ENCODE measurements around the gene PATE2.
A peak's percentile ranks its signal among the peaks of the same experiment; 100 is the strongest.

PATE2 gene

DNA sequence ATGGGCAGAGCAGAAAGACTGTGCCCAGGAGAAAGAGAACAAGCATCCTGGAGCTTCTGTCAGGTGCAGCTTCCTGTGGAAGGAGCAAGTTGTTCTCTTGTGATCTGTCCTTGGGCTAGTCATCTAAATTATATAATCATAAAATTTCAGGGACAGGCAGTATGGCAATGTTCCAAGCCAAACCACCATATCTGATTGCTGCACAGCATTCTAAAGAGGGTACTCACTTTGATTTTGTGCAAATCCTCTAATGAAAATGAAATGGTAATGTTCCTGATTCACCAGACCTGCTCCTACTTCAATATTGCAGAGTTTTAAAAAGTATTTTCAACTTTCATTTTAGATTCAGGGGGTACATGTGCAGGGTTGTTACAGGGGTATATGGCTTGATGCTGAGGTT is at the start of gene PATE2:
Gene PATE2, minus strand, starts transcription at position 101 of the 400 bp plus-strand sequence. Its CDS starts 55 bp downstream, at position 46.
- no peak for TF ChIP-seq Cebpa-rat (IDR thresholded peaks at IDR 0.05)
- Histone ChIP-seq H3K27ac (no peak within 1 kb of the TSS), H3K36me3 (no peaks in the 10 kb centered on the region), H3K4me1 (no peaks in the 10 kb centered on the region), H3K4me3 (no peak within 1 kb of the TSS), H4K20me1 (no peaks in the 10 kb centered on the region), H3K4me2 (no peak within 1 kb of the TSS), H3K27me3 (no peaks in the 10 kb centered on the region), H3K9ac (no peak within 1 kb of the TSS), H3K9me3 (replicated peaks in 1 of 11) (no peaks in the 10 kb centered on the region)

DNA sequence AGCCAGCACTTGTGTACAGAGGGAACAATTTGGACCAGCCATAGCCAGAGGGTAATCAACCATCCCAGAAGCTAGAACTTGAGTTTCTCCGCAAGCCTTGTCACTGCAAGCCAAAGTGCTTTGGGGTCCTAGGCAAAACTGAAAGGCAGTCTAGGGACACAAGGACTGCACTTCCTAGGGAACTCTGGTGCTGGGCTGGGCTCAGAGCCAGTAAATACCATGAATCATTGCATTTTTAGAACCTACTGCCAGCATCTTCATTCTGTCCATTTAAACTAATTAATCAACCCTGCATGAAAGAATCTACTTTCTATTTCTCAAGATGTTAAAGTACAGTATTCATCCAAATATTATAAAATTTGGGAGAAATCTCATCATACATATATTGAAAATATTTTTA is 29.3 kb upstream of the PATE2 start:
- Histone ChIP-seq H3K36me3 (peaks cover 0 to 5% (median 0%) of the 10 kb centered on the region in 11 experiments; a peak in 1 of 22 replicates), H3K9me3 (replicated peaks in 1 of 11) (peaks cover 8 to 13% (median 10%) of the 10 kb centered on the region in 11 experiments), H3K4me3 (no peak overlapping the region), H3K4me2 (no peak overlapping the region), H4K20me1 (no peaks in the 10 kb centered on the region), H3K27me3 (no peaks in the 10 kb centered on the region), H3K4me1 (no peaks in the 10 kb centered on the region), H3K9ac (no peak overlapping the region), H3K27ac (no peak overlapping the region)
- TF ChIP-seq Cebpa-rat (IDR thresholded peaks at IDR 0.05): no peak

DNA sequence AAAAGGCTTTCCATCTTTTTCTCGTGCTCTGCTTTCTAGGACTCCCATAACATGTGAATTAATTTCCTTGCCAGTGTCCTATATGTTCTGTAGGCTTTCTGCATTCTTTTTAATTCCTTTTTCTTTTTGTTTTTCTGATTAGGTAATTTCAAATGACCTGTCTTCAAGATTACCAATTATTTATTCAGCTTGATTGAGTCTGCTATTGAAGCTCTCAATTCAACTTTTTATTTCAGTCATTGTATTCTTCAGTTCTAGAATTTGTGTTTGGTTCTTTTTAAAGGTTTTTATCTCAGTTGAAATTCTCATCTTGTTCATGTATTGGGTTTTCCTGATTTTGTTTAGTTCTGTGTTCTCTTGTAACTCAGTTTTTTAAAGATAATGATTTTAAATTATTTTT is 23.8 kb upstream of the PATE2 start:
- Histone ChIP-seq H3K4me2 (no peak overlapping the region), H3K4me1 (no peaks in the 10 kb centered on the region), H3K4me3 (no peak overlapping the region), H4K20me1 (no peaks in the 10 kb centered on the region), H3K9me3 (replicated peaks in 1 of 11) (peaks cover 35 to 58% (median 39%) of the 10 kb centered on the region in 11 experiments), H3K27ac (no peak overlapping the region), H3K36me3 (peaks cover 0 to 5% (median 0%) of the 10 kb centered on the region in 11 experiments; a peak in 1 of 22 replicates), H3K27me3 (no peaks in the 10 kb centered on the region), H3K9ac (no peak overlapping the region)
- no peak for TF ChIP-seq Cebpa-rat (IDR thresholded peaks at IDR 0.05)

DNA sequence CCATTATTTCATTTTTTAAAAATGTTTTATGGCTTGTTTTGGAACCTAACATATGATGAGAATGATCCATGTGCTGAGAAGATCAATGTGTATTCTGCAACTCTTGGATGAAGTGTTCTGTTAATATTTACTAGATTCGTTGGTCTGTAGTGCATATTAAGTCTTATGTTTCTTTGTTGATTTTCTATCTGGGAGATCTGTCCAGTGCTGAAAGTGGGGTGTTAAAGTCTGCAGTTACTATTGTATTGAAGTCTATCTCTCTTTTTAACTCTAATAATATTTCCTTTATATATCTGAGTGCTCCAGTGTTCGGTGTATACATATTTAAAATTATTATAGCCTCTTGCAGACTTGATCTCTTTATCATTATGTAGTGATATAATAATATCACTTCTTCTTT is 21.2 kb upstream of the PATE2 start:
- Histone ChIP-seq H3K9me3 (replicated peaks in 1 of 11) (peaks cover 40 to 64% (median 47%) of the 10 kb centered on the region in 11 experiments), H3K27me3 (no peaks in the 10 kb centered on the region), H3K9ac (no peak overlapping the region), H3K4me2 (no peak overlapping the region), H3K36me3 (peaks cover 0 to 5% (median 0%) of the 10 kb centered on the region in 11 experiments; a peak in 1 of 22 replicates), H4K20me1 (no peaks in the 10 kb centered on the region), H3K27ac (no peak overlapping the region), H3K4me1 (no peaks in the 10 kb centered on the region), H3K4me3 (no peak overlapping the region)
- no peak for TF ChIP-seq Cebpa-rat (IDR thresholded peaks at IDR 0.05)

- H3K4me1 ChIP-seq: no peaks in the 10 kb centered on the region
- no peak for TF ChIP-seq Cebpa-rat (IDR thresholded peaks at IDR 0.05)
- no peak overlapping the region for H3K4me3 ChIP-seq
- H3K27me3 ChIP-seq: no peaks in the 10 kb centered on the region
- H3K4me2 ChIP-seq: no peak overlapping the region
- H3K36me3 ChIP-seq: no peaks in the 10 kb centered on the region
- no peaks in the 10 kb centered on the region for H4K20me1 ChIP-seq
- no peak overlapping the region for H3K27ac ChIP-seq
- no peak overlapping the region for H3K9ac ChIP-seq
- peaks cover 29 to 67% (median 45%) of the 10 kb centered on the region in 11 experiments for H3K9me3 ChIP-seq (replicated peaks in 1 of 11)
Measured at GRCh38 chr11:125797641-125798040, 19.0 kb upstream of the PATE2 start.

- no peak overlapping the region for H3K27ac ChIP-seq
- no peak for TF ChIP-seq Cebpa-rat (IDR thresholded peaks at IDR 0.05)
- H3K36me3 ChIP-seq: no peaks in the 10 kb centered on the region
- no peak overlapping the region for H3K4me2 ChIP-seq
- H3K4me3 ChIP-seq: no peak overlapping the region
- H4K20me1 ChIP-seq: no peaks in the 10 kb centered on the region
- peaks cover 0 to 19% (median 8%) of the 10 kb centered on the region in 11 experiments; a peak in 11 of 22 replicates for H3K9me3 ChIP-seq (replicated peaks in 1 of 11)
- H3K9ac ChIP-seq: no peak overlapping the region
- H3K27me3 ChIP-seq: no peaks in the 10 kb centered on the region
- H3K4me1 ChIP-seq: 0 out of 20 replicates have a peak, but pooled peaks cover 0 to 3% (median 0%) of the 10 kb centered on the region in 10 experiments
Measured at GRCh38 chr11:125790825-125791224, 12.2 kb upstream of the PATE2 start.

DNA sequence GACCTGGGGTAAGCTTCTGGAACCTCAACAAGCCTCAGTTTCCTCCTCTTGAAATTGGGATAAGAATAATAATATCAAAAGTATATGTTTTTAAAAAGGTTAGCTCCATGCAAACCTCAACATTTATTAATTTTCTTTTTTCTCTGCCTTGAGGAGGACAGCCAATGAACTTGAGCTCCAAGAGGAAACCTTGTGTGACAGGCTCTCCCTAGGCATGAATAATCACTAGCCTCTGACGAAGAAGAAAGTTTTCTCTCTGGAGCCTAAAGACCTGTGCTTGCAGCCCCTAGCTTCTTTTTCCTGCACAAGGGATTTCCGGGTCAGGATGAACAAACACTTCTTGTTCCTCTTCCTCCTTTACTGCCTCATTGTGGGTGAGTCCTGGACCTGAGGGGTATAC is 9.2 kb upstream of the PATE2 start, which contains the start of gene PATE3:
Gene PATE3, plus strand, starts transcription at position 301 of the 400 bp plus-strand sequence. Its CDS starts 25 bp downstream, at position 326.
- H3K9ac ChIP-seq: no peak within 1 kb of the TSS
- no peak within 1 kb of the TSS for H3K4me2 ChIP-seq
- no peak within 1 kb of the TSS for H3K27ac ChIP-seq
- H3K36me3 ChIP-seq: no peaks in the 10 kb centered on the region
- no peaks in the 10 kb centered on the region for H3K27me3 ChIP-seq
- H3K9me3 ChIP-seq (replicated peaks in 1 of 11): peaks cover 0 to 4% (median 0%) of the 10 kb centered on the region in 11 experiments; a peak in 3 of 22 replicates
- no peak within 1 kb of the TSS for H3K4me3 ChIP-seq
- no peaks in the 10 kb centered on the region for H4K20me1 ChIP-seq
- TF ChIP-seq Cebpa-rat (IDR thresholded peaks at IDR 0.05): no peak
- 0 out of 20 replicates have a peak, but pooled peaks cover 0 to 3% (median 0%) of the 10 kb centered on the region in 10 experiments for H3K4me1 ChIP-seq

GRCh38 chr11:125784678-125785077 is 6.0 kb upstream of the PATE2 start:
- no peaks in the 10 kb centered on the region for H4K20me1 ChIP-seq
- no peaks in the 10 kb centered on the region for H3K27me3 ChIP-seq
- H3K4me1 ChIP-seq: 0 out of 20 replicates have a peak, but pooled peaks cover 0 to 3% (median 0%) of the 10 kb centered on the region in 10 experiments
- H3K4me2 ChIP-seq: no peak overlapping the region
- no peak for TF ChIP-seq Cebpa-rat (IDR thresholded peaks at IDR 0.05)
- H3K9me3 ChIP-seq (replicated peaks in 1 of 11): no peaks in the 10 kb centered on the region
- H3K9ac ChIP-seq: no peak overlapping the region
- H3K27ac ChIP-seq: no peak overlapping the region
- no peak overlapping the region for H3K4me3 ChIP-seq
- no peaks in the 10 kb centered on the region for H3K36me3 ChIP-seq

GRCh38 chr11:125777309-125777708 is 1.3 kb downstream of the PATE2 start:
- Histone ChIP-seq H3K36me3 (no peaks in the 10 kb centered on the region), H3K4me2 (peak overlapping the region in 1 of 11 experiments; percentile 18; a peak in 1 of 22 replicates), H3K9ac (no peak overlapping the region), H3K4me1 (no peaks in the 10 kb centered on the region), H3K27ac (no peak overlapping the region), H3K9me3 (replicated peaks in 1 of 11) (no peaks in the 10 kb centered on the region), H3K27me3 (no peaks in the 10 kb centered on the region), H3K4me3 (no peak overlapping the region), H4K20me1 (no peaks in the 10 kb centered on the region)
- TF ChIP-seq Cebpa-rat (IDR thresholded peaks at IDR 0.05): no peak

GRCh38 chr11:125773516-125773915 is 5.1 kb downstream of the PATE2 start:
- H3K4me2 ChIP-seq: no peak overlapping the region
- no peak overlapping the region for H3K4me3 ChIP-seq
- no peaks in the 10 kb centered on the region for H4K20me1 ChIP-seq
- H3K4me1 ChIP-seq: peaks cover 7 to 14% (median 11%) of the 10 kb centered on the region in 10 experiments; a peak in 18 of 20 replicates
- no peak overlapping the region for H3K9ac ChIP-seq
- no peak for TF ChIP-seq Cebpa-rat (IDR thresholded peaks at IDR 0.05)
- no peaks in the 10 kb centered on the region for H3K27me3 ChIP-seq
- no peak overlapping the region for H3K27ac ChIP-seq
- no peaks in the 10 kb centered on the region for H3K9me3 ChIP-seq (replicated peaks in 1 of 11)
- H3K36me3 ChIP-seq: no peaks in the 10 kb centered on the region
